IMR-90 (cell line): Measurements from ENCODE around the gene TRIM25. TPM values are rescaled to one million over a fixed set of nuclear protein-coding genes. Genes with fewer than 3 reads are reported as not detected.

Experiments
- ATAC-seq: fragments of 200-7000 bp; cut with Tn5 transposase; 2 replicates; pipeline ENCODE4 v1.9.1; 2020; ENCODE audit warnings: low read depth, mild to moderate bottlenecking, moderate library complexity
- BruUV-seq: library from RNA; stranded (reverse); fragments of 400-500 nt; replicated peaks from 2 replicates; lab custom pipeline; 2021; lab: Mats Ljungman, UMichigan
- CTCF ChIA-PET: fragments of 300-600 bp; formaldehyde crosslinking; extraction: SDS; loops from one replicate; lab custom pipeline; 2021; ENCODE audit warnings: antibody characterized with exemption; lab: Yijun Ruan, JAX
- POLR2A ChIA-PET: fragments of 300-600 bp; sonication (Branson Sonifier 250); formaldehyde crosslinking; loops from one replicate; lab custom pipeline; 2022; ENCODE audit warnings: antibody characterized with exemption; ENCODE audit not compliant: unreplicated experiment; lab: Charles Lee
- DNase-seq: peaks from one replicate; pipeline ENCODE4 v3.0.0; 2013
- H2AFZ ChIP-seq: replicated peaks from 2 replicates; pipeline ENCODE3; 2013; ENCODE audit warnings: low read length, mild to moderate bottlenecking; ENCODE audit not compliant: poor library complexity
- H2AK5ac ChIP-seq: 2 replicates; pipeline ENCODE4 v1.6.1; 2013; ENCODE audit warnings: low read depth, low read length, inconsistent platforms
- H2AK9ac ChIP-seq: replicated peaks from 2 replicates; pipeline ENCODE3; 2013; ENCODE audit warnings: mild to moderate bottlenecking, low read depth, low read length, moderate library complexity; ENCODE audit not compliant: poor library complexity
- H2BK120ac ChIP-seq: 2 replicates; pipeline ENCODE4 v1.6.1; 2013; ENCODE audit warnings: low read depth, low read length, inconsistent platforms
- H2BK15ac ChIP-seq: 3 replicates; pipeline ENCODE4 v1.6.1; 2013; ENCODE audit warnings: low read depth, low read length, inconsistent platforms
- H2BK20ac ChIP-seq: 2 replicates; pipeline ENCODE4 v1.6.1; 2013; ENCODE audit warnings: low read depth, mild to moderate bottlenecking, inconsistent platforms, low read length, moderate library complexity
- H2BK5ac ChIP-seq: 2 replicates; pipeline ENCODE4 v1.6.1; 2013; ENCODE audit warnings: mild to moderate bottlenecking, low read depth, low read length, inconsistent platforms; ENCODE audit not compliant: poor library complexity, severe bottlenecking
- H3K14ac ChIP-seq: replicated peaks from 2 replicates; pipeline ENCODE4 v1.6.1; 2013; ENCODE audit warnings: low read depth, low read length, inconsistent platforms
- H3K18ac ChIP-seq: 2 replicates; pipeline ENCODE4 v1.6.1; 2013; ENCODE audit warnings: low read depth, low read length, control low read depth
- H3K23ac ChIP-seq: 2 replicates; pipeline ENCODE4 v1.6.1; 2013; ENCODE audit warnings: low read depth, low read length, inconsistent platforms
- H3K27ac ChIP-seq: 2 replicates; pipeline ENCODE4 v1.5.1; 2013; ENCODE audit warnings: mild to moderate bottlenecking, control low read depth, low read length; ENCODE audit not compliant: insufficient read depth
- H3K27me3 ChIP-seq: 2 replicates; pipeline ENCODE4 v1.6.1; 2013; ENCODE audit warnings: low read length; ENCODE audit not compliant: control insufficient read depth, insufficient read depth
- H3K36me3 ChIP-seq: 2 replicates; pipeline ENCODE4 v1.6.1; 2013; ENCODE audit warnings: low read length, mixed read lengths; ENCODE audit not compliant: control insufficient read depth, insufficient read depth
- H3K4ac ChIP-seq: 2 replicates; pipeline ENCODE4 v1.6.1; 2013; ENCODE audit warnings: low read depth, low read length, inconsistent platforms
- H3K4me1 ChIP-seq: 2 replicates; pipeline ENCODE4 v1.6.1; 2013; ENCODE audit warnings: low read length, mixed read lengths; ENCODE audit not compliant: control insufficient read depth, insufficient read depth
- H3K4me2 ChIP-seq: 2 replicates; pipeline ENCODE4 v1.6.1; 2013; ENCODE audit warnings: low read depth, mild to moderate bottlenecking, control low read depth, low read length, moderate library complexity
- H3K4me3 ChIP-seq: 2 replicates; pipeline ENCODE4 v1.5.1; 2013; ENCODE audit warnings: low read depth, mild to moderate bottlenecking, control low read depth, low read length, moderate library complexity; ENCODE audit not compliant: insufficient read depth
- H3K56ac ChIP-seq: 2 replicates; pipeline ENCODE4 v1.6.1; 2013; ENCODE audit warnings: low read length, inconsistent platforms; ENCODE audit not compliant: insufficient read depth; ENCODE audit errors: extremely low read depth
- H3K79me1 ChIP-seq, 2 experiments: 2 replicates each; pipeline ENCODE4 v1.6.1; 2013; ENCODE audit warnings: low read length in 2 of 2, inconsistent platforms in 1 of 2, low read depth in 1 of 2
- H3K9ac ChIP-seq: 2 replicates; pipeline ENCODE4 v1.6.1; 2013; ENCODE audit warnings: low read depth, low read length, control low read depth
- H3K9me1 ChIP-seq: 2 replicates; pipeline ENCODE4 v1.6.1; 2013; ENCODE audit warnings: low read length, inconsistent platforms; ENCODE audit not compliant: insufficient read depth
- H3K9me3 ChIP-seq: 2 replicates; pipeline ENCODE4 v1.6.1; 2013; ENCODE audit warnings: low read length; ENCODE audit not compliant: control insufficient read depth, insufficient read depth
- H4K20me1 ChIP-seq: 2 replicates; pipeline ENCODE4 v1.6.1; 2013; ENCODE audit warnings: low read length, inconsistent platforms; ENCODE audit not compliant: insufficient read depth
- H4K5ac ChIP-seq: 2 replicates; pipeline ENCODE4 v1.6.1; 2013; ENCODE audit warnings: mild to moderate bottlenecking, low read depth, low read length, control low read depth
- H4K8ac ChIP-seq, 2 experiments: 2 replicates each; pipeline ENCODE4 v1.6.1; 2013; ENCODE audit warnings: low read depth in 2 of 2, low read length in 2 of 2, control low read depth in 1 of 2, inconsistent platforms in 1 of 2
- H4K91ac ChIP-seq: 2 replicates; pipeline ENCODE4 v1.6.1; 2013; ENCODE audit warnings: low read depth, low read length, inconsistent platforms; ENCODE audit not compliant: insufficient read depth
- BHLHE40 ChIP-seq: fragments of 150-350 bp; IDR thresholded peaks from 2 replicates; pipeline ENCODE4 v1.6.1; 2016; ENCODE audit warnings: mild to moderate bottlenecking, low read depth, low read length
- dilution Hi-C: fragments of 300-500 bp; cut with HindIII; formaldehyde crosslinking; loops from one replicate; pipeline ENCODE4 v1.14.3; 2018; ENCODE audit warnings: low sequenced_read_pairs; ENCODE audit not compliant: unreplicated experiment
- in situ Hi-C: fragments of 300-500 bp; cut with MboI; formaldehyde crosslinking; loops from 3 replicates; pipeline ENCODE4 v1.14.3; 2019; ENCODE audit warnings: low sequenced_read_pairs, inconsistent platforms, mixed read lengths
- intact Hi-C: fragments of 100-400 bp; cut with micrococcal nuclease; formaldehyde crosslinking; loops from 2 replicates; pipeline ENCODE4 v1.10.0; 2022
- polyA plus RNA-seq, 3 experiments: library from polyadenylated mRNA; depleted of rRNA; stranded (reverse); fragments of >200 nt; gene quantifications; 2 replicates each; pipeline ENCODE4 v1.2.3, GENCODE V29; 2012; ENCODE audit warnings: low replicate concordance in 1 of 3
- total RNA-seq: library from RNA; depleted of rRNA; stranded (reverse); fragments of >200 nt; gene quantifications from 2 replicates; pipeline ENCODE4 v1.2.3, GENCODE V29; 2012
- TF ChIP-seq, protein P1 (sequence below): fragments of 150-350 bp; IDR thresholded peaks from 2 replicates; pipeline ENCODE4 v1.6.1; 2016; ENCODE audit warnings: low read depth, mild to moderate bottlenecking, low read length, moderate library complexity, borderline replicate concordance

TRIM25 gene
- total and polyA plus RNA-seq, 2 of the 4 experiments (the other 2 are of a cell fraction): 25.5 to 27.5 TPM

DNA sequence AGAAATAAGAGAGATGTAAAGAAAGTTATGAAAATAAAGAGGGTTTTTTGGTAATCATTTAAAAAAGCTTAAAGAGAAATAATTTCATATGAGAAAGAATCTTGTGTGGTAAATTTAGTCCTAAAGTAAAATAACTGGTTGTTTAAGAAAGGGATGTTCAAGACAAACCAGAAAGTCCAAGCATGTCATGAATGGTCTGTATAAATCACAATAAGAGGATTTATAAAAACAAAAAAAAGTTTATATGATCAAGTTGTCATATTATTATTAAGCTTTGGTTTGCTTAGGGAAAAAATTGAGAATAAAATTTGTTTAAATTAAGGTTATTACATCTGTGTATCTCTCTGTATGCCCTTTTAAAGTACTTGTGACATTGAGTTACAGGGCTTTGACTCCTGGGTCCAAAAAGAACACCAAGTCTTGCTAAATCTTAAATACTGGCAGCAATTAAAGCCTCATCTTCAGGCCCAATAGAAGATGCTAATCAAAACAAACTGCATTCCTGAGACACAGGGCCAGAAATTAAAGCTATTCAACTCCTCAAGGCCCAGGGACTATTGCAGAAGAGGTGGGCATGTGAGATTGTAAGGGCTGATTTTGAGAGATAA is 15.6 kb upstream of the TRIM25 start:
- no peak overlapping the region for H2AK9ac ChIP-seq
- peaks cover 3% of the 10 kb centered on the region; the same call in 1 of the 2 replicates for H3K9me3 ChIP-seq
- BruUV-seq: no TSS peak
- H3K9ac ChIP-seq: no peak overlapping the region
- no peaks in the 10 kb centered on the region for H4K20me1 ChIP-seq
- H3K36me3 ChIP-seq: peaks cover 2% of the 10 kb centered on the region
- H2BK5ac ChIP-seq: no peak overlapping the region
- in situ Hi-C loops: loop anchor here (25.0 kb wide), 1 partner anchor 342 kb away; the partner anchor contains the start of gene NOG
- dilution Hi-C loops: no loop called here
- H3K4me3 ChIP-seq: no peak overlapping the region
- no peak overlapping the region for H3K23ac ChIP-seq
- no peaks in the 10 kb centered on the region for H3K27me3 ChIP-seq
- no peak overlapping the region for H2AK5ac ChIP-seq
- no peak overlapping the region for H3K4ac ChIP-seq
- no peak overlapping the region for H2BK20ac ChIP-seq
- no peak overlapping the region for H3K56ac ChIP-seq
- no peak overlapping the region for H2BK120ac ChIP-seq
- no peak overlapping the region for H4K5ac ChIP-seq
- H4K8ac ChIP-seq: no peak overlapping the region
- no peak overlapping the region for H2AFZ ChIP-seq
- no peaks in the 10 kb centered on the region for H3K4me1 ChIP-seq
- H4K91ac ChIP-seq: no peak overlapping the region
- no peak overlapping the region for H3K14ac ChIP-seq
- no peak for TF ChIP-seq BHLHE40
- TF ChIP-seq, protein P1, sequence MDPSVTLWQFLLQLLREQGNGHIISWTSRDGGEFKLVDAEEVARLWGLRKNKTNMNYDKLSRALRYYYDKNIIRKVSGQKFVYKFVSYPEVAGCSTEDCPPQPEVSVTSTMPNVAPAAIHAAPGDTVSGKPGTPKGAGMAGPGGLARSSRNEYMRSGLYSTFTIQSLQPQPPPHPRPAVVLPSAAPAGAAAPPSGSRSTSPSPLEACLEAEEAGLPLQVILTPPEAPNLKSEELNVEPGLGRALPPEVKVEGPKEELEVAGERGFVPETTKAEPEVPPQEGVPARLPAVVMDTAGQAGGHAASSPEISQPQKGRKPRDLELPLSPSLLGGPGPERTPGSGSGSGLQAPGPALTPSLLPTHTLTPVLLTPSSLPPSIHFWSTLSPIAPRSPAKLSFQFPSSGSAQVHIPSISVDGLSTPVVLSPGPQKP: no peak
- DNase-seq (no peak), ATAC-seq (no peak)
- H3K18ac ChIP-seq: no peak overlapping the region
- no peak overlapping the region for H3K4me2 ChIP-seq
- CTCF ChIA-PET: no interaction called here
- POLR2A ChIA-PET: no interaction called here
- H3K27ac ChIP-seq: no peak overlapping the region
- H3K9me1 ChIP-seq: no peaks in the 10 kb centered on the region; the same call in 1 of the 2 replicates
- H2BK15ac ChIP-seq: no peak overlapping the region
- intact Hi-C loops: no loop called here
- no peaks in the 10 kb centered on the region for H3K79me1 ChIP-seq
